ENCODE measurements around the gene TLCD1. TPM values are rescaled to one million over a fixed set of nuclear protein-coding genes. Genes with fewer than 3 reads are reported as not detected.
A peak's percentile ranks its signal among the peaks of the same experiment; 100 is the strongest.

Gene TLCD1
- total and polyA plus RNA-seq, 2 donors (not counting 1 experiment from before 2014, with no cell fraction given), result 0.49 to 3.1 TPM

DNA sequence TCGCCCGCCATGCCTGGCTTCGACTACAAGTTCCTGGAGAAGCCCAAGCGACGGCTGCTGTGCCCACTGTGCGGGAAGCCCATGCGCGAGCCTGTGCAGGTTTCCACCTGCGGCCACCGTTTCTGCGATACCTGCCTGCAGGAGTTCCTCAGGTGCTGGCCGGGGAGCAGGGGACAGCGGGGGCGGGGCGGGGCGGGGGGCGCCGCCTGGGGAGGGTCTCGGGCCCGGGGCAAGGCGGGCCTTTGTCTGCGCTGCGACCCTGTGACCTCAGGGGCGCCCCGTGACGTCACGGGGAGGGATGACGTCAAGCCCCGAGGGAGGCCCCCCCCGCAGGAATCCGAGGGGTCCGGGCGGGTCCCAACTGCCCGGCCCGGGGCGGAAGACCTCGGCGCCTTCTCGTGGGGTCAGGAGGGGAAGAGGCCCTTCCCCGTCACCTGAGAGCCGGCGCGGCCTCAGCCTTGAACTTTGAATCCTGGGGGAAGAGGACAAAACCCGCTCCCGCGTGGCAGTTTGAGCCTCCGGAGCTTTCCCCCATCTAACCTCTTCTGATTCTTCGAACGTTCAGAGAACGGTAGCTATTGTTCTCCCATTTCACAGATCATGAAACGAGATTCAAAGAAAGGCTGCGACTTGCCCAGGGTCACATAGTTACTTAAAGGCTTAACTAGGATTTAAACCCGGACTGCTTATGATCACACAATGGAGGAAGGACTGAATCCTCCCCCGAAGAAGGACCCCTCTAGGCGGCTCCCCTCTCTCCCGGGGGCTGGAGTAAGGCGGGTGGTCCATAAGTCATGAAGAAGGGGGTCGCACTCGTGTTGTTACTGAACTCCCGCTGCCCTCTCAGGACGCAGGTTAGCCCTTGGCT is 18.3 kb upstream of the TLCD1 start:
- Histone ChIP-seq H3K4me1 (ENCODE audit: control insufficient read depth in 2 of 2, insufficient read depth in 2 of 2, low read length in 2 of 2) (peaks cover 67 to 70% of the 10 kb centered on the region in 2 donors), H3K4me2 (replicated peaks; ENCODE audit: low read depth, low read length, poor library complexity, severe bottlenecking) (peak overlapping the region; percentile 88), H2AFZ (ENCODE audit: insufficient read depth, low read depth, low read length, poor library complexity, severe bottlenecking) (no peak overlapping the region), H3K36me3 (replicated peaks in 1 of 2; ENCODE audit: control extremely low read depth in 1 of 2, control insufficient read depth in 1 of 2, extremely low read depth in 1 of 2, insufficient read depth in 2 of 2, low read length in 1 of 2) (peaks cover 0 to 36% of the 10 kb centered on the region in 2 experiments), H3K9ac (ENCODE audit: low read length) (peak overlapping the region; percentile 84), H3K27me3 (replicated peaks in 1 of 4; ENCODE audit: control extremely low read depth in 1 of 4, control insufficient read depth in 3 of 4, insufficient read depth in 4 of 4, low read length in 3 of 4) (no peaks in the 10 kb centered on the region), H3K9me3 (ENCODE audit: control extremely low read depth in 1 of 3, control insufficient read depth in 2 of 3, insufficient read depth in 1 of 3, low read length in 2 of 3) (peaks cover 0 to 16% (median 0%) of the 10 kb centered on the region in 3 donors), H4K20me1 (ENCODE audit: control insufficient read depth, insufficient read depth, low read length, poor library complexity, severe bottlenecking) (peaks cover 52% of the 10 kb centered on the region), H3K27ac (ENCODE audit: low read length in 2 of 2) (peak overlapping the region; percentile 82 to 100), H3K4me3 (ENCODE audit: control extremely low read depth in 1 of 5, extremely low read depth in 1 of 5, insufficient read depth in 1 of 5, low read depth in 2 of 5, low read length in 4 of 5) (peak overlapping the region; percentile 58 to 98 (median 88)), H3K79me2 (ENCODE audit: control insufficient read depth, insufficient read depth, low read length) (peaks cover 59% of the 10 kb centered on the region)
- Mint-ChIP-seq H3K27me3 (no peaks in the 10 kb centered on the region), H3K9me3 (ENCODE audit: insufficient read depth) (no peaks in the 10 kb centered on the region), H3K27ac (peak overlapping the region; percentile 93), H3K4me3 (peak overlapping the region; percentile 94), H3K4me1 (peaks cover 61% of the 10 kb centered on the region)
- DNase-seq (peak; percentile 87), ATAC-seq (ENCODE audit: low read depth) (peak; percentile 25)
- no peak for TF ChIP-seq EZH2 (IDR thresholded peaks at IDR 0.05; ENCODE audit: borderline replicate concordance, insufficient read depth, low read depth, low read length, poor library complexity, severe bottlenecking)
- TF ChIP-seq, protein P1, sequence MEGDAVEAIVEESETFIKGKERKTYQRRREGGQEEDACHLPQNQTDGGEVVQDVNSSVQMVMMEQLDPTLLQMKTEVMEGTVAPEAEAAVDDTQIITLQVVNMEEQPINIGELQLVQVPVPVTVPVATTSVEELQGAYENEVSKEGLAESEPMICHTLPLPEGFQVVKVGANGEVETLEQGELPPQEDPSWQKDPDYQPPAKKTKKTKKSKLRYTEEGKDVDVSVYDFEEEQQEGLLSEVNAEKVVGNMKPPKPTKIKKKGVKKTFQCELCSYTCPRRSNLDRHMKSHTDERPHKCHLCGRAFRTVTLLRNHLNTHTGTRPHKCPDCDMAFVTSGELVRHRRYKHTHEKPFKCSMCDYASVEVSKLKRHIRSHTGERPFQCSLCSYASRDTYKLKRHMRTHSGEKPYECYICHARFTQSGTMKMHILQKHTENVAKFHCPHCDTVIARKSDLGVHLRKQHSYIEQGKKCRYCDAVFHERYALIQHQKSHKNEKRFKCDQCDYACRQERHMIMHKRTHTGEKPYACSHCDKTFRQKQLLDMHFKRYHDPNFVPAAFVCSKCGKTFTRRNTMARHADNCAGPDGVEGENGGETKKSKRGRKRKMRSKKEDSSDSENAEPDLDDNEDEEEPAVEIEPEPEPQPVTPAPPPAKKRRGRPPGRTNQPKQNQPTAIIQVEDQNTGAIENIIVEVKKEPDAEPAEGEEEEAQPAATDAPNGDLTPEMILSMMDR (IDR thresholded peaks at IDR 0.05), result no peak
- intact Hi-C loops (cut with micrococcal nuclease), result no loop called here
- POLR2A ChIA-PET, result interaction anchor here (0.9 to 16.2 kb wide), 7 partner anchors 10 to 208 kb away, joined by 3 to 511 read pairs (median 4); partner anchors contain the start of genes NEK8, PHF12, RPL23A and TLCD1
- WGBS (ENCODE audit: insufficient coverage), result under 1% methylated on average over 58 of the region's 61 CpGs
- CTCF ChIA-PET, result interaction anchor here (0.6 to 18.9 kb wide), 3 partner anchors 18 to 218 kb away, joined by 3 to 1020 read pairs (median 3); partner anchors contain the start of genes NEK8, RPL23A and TLCD1
